Esophagus squamous epithelium (tissue), 4 donors: ENCODE results near the gene DLG5.

Source experiments
- POLR2A ChIP-seq, 4 donors: fragments of 450-650 bp; IDR thresholded peaks; one replicate each; pipeline ENCODE4 v1.6.1; 2017; ENCODE audit warnings: antibody characterized with exemption in 4 of 4, mild to moderate bottlenecking in 4 of 4, moderate library complexity in 3 of 4
- TF ChIP-seq, protein P1 (sequence below), 6 experiments: fragments of 450-650 bp in 4 of 6; fragments of 200-600 bp in 2 of 6; sonication (generic) in 2 of 6; IDR thresholded peaks; one replicate each; pipeline ENCODE4 v1.5.1; 2016 to 2019; ENCODE audit warnings: antibody characterized with exemption in 6 of 6, mild to moderate bottlenecking in 4 of 6, moderate library complexity in 4 of 6

DNA sequence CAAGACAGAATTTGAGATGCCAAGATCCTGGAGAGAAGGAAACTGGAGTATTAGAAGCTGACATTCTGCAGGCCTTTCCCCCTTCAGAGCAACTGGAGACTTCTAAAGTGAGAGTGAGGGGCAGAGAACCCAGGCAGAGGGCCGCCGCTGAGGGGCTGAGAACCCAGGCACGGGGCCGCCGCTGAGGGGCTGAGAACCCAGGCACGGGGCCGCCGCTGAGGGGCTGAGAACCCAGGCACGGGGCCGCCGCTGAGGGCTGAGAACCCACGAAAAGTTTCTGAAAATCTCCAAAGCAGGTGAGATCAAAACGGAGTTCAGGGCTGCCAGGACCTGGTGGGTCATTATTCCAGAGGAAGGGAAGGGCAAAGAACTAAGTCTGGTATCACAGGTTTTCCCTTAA lies 126.2 kb downstream of the DLG5 start:
- TF ChIP-seq, protein P1, sequence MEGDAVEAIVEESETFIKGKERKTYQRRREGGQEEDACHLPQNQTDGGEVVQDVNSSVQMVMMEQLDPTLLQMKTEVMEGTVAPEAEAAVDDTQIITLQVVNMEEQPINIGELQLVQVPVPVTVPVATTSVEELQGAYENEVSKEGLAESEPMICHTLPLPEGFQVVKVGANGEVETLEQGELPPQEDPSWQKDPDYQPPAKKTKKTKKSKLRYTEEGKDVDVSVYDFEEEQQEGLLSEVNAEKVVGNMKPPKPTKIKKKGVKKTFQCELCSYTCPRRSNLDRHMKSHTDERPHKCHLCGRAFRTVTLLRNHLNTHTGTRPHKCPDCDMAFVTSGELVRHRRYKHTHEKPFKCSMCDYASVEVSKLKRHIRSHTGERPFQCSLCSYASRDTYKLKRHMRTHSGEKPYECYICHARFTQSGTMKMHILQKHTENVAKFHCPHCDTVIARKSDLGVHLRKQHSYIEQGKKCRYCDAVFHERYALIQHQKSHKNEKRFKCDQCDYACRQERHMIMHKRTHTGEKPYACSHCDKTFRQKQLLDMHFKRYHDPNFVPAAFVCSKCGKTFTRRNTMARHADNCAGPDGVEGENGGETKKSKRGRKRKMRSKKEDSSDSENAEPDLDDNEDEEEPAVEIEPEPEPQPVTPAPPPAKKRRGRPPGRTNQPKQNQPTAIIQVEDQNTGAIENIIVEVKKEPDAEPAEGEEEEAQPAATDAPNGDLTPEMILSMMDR (IDR thresholded peaks at IDR 0.05) = no peak
- no peak for TF ChIP-seq POLR2A (IDR thresholded peaks at IDR 0.05)
